Endothelial cell of hepatic sinusoid (primary cell): ENCODE results near the gene CCDC7.

ENCODE experiments used
- in situ Hi-C: cut with HindIII; loops from 2 replicates; pipeline ENCODE4 v1.10.0; 2017; ENCODE audit warnings: low sequenced_read_pairs

The CCDC7 gene

DNA sequence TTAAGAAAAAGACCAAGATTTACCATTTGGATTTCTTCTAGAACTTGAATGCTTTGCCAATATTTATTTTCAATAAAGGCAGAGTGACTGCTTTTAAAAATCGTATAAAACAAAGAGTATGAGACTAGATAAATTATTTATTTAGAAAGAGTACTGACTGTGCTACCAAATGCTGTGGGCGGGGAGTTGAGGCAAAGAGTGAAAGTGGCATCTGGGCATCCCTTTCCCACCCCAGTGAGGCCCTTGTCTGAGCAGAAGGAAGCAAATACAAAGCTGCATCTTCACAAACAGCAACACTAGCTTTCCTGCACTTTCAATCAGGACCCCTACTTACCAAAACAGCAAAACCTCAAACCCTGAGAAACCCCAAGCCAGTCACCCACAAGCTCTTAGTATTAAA, 477.2 kb downstream of the CCDC7 start:
- in situ Hi-C loops: no loop called here

DNA sequence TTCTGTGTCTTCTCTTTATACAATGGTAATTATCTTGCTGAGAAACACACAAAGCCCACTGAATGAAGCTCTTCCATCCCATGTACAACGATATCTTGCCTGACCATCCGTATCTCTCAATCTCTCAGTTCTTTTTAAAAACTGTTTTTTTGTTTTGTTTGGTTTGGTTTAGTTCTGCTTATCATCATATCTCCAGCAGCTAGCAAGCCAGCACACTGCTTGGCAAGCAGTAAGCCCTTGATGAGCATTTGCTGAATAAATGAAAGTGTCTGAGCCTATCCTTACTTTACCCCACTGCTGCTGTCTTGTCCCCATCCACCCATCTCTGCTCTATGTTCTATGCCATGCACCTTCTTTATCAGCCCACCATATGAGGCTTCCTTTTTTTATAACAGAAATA, 477.9 kb downstream of the CCDC7 start:
- in situ Hi-C loops: no loop called here
